ENCODE measurements around the gene KIAA1217. TPM values are rescaled to one million over a fixed set of nuclear protein-coding genes. Genes with fewer than 3 reads are reported as not detected.

KIAA1217 gene
- polyA plus RNA-seq, 2 of the 4 experiments (the other 2 are of a cell fraction), result 1.5 to 2.7 TPM

DNA sequence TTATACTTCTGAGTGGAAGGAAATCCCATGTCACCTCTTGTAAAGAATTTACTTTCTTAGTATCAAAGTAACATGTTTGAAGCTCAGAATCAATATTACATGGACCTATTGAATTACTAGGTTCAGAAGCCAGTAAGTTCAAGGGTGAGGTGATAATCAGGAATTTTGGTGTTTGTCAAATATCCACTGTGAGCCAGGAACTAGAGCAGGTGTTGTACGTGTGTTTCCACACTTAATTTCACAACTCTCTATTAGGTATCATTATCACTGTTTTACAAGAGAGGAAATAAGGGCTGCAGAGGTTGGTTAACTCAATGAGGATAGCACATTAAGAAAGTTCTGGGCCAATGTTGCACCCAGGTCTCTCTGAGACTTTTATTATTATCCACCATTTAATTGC, 130.4 kb downstream of the KIAA1217 start:
- no peak overlapping the region for H3K4me2 ChIP-seq
- H3K27ac ChIP-seq, result no peak overlapping the region
- H3K4me3 ChIP-seq, result no peak overlapping the region
- 16% methylated on average over 1 of the region's 1 CpG for WGBS (ENCODE audit: missing lambda C conversion rate)
- no peak for DNase-seq (ENCODE audit: low read depth in 1 of 2, low spot score in 1 of 2)
- no peak for ATAC-seq
- CTCF ChIA-PET, result interaction anchor here (1.0 kb wide), 1 partner anchor 18 kb away, joined by 3 read pairs; no protein-coding TSS in a partner anchor
- FAIRE-seq, result no peak
- no peaks in the 10 kb centered on the region for H3K4me1 ChIP-seq
- TF ChIP-seq CBX8 (IDR thresholded peaks at IDR 0.05) (no peak), HEYL (CRISPR knock-in tag; IDR thresholded peaks at IDR 0.05) (no peak), TFCP2L1 (CRISPR knock-in tag; IDR thresholded peaks at IDR 0.05) (no peak), RAD21 (conservative IDR thresholded peaks at IDR 0.05 in 1 of 2, IDR thresholded peaks at IDR 0.05 in 1 of 2) (no peak), MAZ (IDR thresholded peaks at IDR 0.05; ENCODE audit: borderline replicate concordance, low read depth, low read length) (no peak), HDAC2 (IDR thresholded peaks at IDR 0.05) (no peak), SREBF2 (IDR thresholded peaks at IDR 0.05) (no peak), HOXB5 (CRISPR knock-in tag; IDR thresholded peaks at IDR 0.05) (no peak), CEBPB (IDR thresholded peaks at IDR 0.05) (no peak), SMC3 (IDR thresholded peaks at IDR 0.05) (no peak), BHLHE40 (IDR thresholded peaks at IDR 0.05; ENCODE audit: low read depth, low read length) (no peak)
- TF ChIP-seq, protein P1, sequence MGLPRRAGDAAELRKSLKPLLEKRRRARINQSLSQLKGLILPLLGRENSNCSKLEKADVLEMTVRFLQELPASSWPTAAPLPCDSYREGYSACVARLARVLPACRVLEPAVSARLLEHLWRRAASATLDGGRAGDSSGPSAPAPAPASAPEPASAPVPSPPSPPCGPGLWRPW (IDR thresholded peaks at IDR 0.05), result no peak
- TF ChIP-seq, protein P2, sequence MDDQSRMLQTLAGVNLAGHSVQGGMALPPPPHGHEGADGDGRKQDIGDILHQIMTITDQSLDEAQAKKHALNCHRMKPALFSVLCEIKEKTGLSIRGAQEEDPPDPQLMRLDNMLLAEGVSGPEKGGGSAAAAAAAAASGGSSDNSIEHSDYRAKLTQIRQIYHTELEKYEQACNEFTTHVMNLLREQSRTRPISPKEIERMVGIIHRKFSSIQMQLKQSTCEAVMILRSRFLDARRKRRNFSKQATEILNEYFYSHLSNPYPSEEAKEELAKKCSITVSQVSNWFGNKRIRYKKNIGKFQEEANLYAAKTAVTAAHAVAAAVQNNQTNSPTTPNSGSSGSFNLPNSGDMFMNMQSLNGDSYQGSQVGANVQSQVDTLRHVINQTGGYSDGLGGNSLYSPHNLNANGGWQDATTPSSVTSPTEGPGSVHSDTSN (IDR thresholded peaks at IDR 0.05), result no peak
- TF ChIP-seq, protein P3, sequence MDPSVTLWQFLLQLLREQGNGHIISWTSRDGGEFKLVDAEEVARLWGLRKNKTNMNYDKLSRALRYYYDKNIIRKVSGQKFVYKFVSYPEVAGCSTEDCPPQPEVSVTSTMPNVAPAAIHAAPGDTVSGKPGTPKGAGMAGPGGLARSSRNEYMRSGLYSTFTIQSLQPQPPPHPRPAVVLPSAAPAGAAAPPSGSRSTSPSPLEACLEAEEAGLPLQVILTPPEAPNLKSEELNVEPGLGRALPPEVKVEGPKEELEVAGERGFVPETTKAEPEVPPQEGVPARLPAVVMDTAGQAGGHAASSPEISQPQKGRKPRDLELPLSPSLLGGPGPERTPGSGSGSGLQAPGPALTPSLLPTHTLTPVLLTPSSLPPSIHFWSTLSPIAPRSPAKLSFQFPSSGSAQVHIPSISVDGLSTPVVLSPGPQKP (IDR thresholded peaks at IDR 0.05; ENCODE audit: low read depth, low read length), result no peak
- no peaks in the 10 kb centered on the region for H3K9me3 ChIP-seq
- POLR2A ChIA-PET, result no interaction called here

DNA sequence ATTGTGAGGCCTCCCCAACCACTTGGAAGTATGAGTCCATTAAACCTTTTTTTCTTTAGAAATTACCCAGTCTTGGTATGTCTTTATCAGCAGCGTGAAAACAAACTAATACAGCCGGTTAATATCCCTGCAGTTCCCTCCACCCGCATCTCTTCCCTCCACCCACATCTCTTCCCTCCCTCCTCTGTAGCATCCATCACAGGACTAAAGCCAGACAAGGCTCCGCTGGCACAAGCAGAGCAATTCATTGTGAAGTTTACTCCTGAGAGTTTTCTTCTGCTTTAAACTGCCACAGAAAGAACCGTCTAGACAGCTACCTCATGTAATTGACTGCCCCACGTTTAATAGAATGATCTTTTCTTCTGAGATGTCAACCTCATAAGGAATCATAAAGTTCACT, 131.5 kb downstream of the KIAA1217 start:
- ChIA-PET POLR2A (no interaction called here), CTCF (no interaction called here)
- TF ChIP-seq FOSB (CRISPR knock-in tag; IDR thresholded peaks at IDR 0.05) (no peak), PHF8 (IDR thresholded peaks at IDR 0.05; ENCODE audit: borderline replicate concordance, low read depth) (no peak), EHF (CRISPR knock-in tag; IDR thresholded peaks at IDR 0.05) (no peak), NFE2L2 (conservative IDR thresholded peaks at IDR 0.05; ENCODE audit: low read length) (no peak), RNF2 (IDR thresholded peaks at IDR 0.05; ENCODE audit: borderline replicate concordance, low read depth) (no peak), MYC (IDR thresholded peaks at IDR 0.05; ENCODE audit: borderline replicate concordance, low read length) (no peak), KDM5A (IDR thresholded peaks at IDR 0.05) (no peak), ZNF302 (CRISPR knock-in tag; IDR thresholded peaks at IDR 0.05) (no peak), TP53 (CRISPR knock-in tag; IDR thresholded peaks at IDR 0.05) (no peak)
- TF ChIP-seq, protein P4, sequence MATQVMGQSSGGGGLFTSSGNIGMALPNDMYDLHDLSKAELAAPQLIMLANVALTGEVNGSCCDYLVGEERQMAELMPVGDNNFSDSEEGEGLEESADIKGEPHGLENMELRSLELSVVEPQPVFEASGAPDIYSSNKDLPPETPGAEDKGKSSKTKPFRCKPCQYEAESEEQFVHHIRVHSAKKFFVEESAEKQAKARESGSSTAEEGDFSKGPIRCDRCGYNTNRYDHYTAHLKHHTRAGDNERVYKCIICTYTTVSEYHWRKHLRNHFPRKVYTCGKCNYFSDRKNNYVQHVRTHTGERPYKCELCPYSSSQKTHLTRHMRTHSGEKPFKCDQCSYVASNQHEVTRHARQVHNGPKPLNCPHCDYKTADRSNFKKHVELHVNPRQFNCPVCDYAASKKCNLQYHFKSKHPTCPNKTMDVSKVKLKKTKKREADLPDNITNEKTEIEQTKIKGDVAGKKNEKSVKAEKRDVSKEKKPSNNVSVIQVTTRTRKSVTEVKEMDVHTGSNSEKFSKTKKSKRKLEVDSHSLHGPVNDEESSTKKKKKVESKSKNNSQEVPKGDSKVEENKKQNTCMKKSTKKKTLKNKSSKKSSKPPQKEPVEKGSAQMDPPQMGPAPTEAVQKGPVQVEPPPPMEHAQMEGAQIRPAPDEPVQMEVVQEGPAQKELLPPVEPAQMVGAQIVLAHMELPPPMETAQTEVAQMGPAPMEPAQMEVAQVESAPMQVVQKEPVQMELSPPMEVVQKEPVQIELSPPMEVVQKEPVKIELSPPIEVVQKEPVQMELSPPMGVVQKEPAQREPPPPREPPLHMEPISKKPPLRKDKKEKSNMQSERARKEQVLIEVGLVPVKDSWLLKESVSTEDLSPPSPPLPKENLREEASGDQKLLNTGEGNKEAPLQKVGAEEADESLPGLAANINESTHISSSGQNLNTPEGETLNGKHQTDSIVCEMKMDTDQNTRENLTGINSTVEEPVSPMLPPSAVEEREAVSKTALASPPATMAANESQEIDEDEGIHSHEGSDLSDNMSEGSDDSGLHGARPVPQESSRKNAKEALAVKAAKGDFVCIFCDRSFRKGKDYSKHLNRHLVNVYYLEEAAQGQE (IDR thresholded peaks at IDR 0.05), result no peak
- no peak overlapping the region for H3K27ac ChIP-seq
- no peak for FAIRE-seq
- no peak for DNase-seq (ENCODE audit: low read depth in 1 of 2, low spot score in 1 of 2)
- H3K4me1 ChIP-seq, result no peaks in the 10 kb centered on the region
- no peak for ATAC-seq
- no peaks in the 10 kb centered on the region for H3K9me3 ChIP-seq
- H3K4me2 ChIP-seq, result no peak overlapping the region
- H3K4me3 ChIP-seq, result no peak overlapping the region
- WGBS (ENCODE audit: missing lambda C conversion rate), result 49% methylated on average over 6 of the region's 6 CpGs
